Adrenal gland (tissue), 5 donors: Measurements from ENCODE around the gene ZRSR2.

Experiments used
- POLR2A ChIP-seq, 2 donors: fragments of 450-650 bp; IDR thresholded peaks; one replicate each; pipeline ENCODE4 v1.6.1; 2017; ENCODE audit warnings: antibody characterized with exemption in 2 of 2, mild to moderate bottlenecking in 2 of 2, moderate library complexity in 1 of 2
- TF ChIP-seq, protein P1 (sequence below), 6 experiments: fragments of 450-650 bp in 4 of 6; fragments of 200-600 bp in 2 of 6; sonication (generic) in 1 of 6; IDR thresholded peaks; 1 replicate in 5 of 6; 2 replicates in 1 of 6; pipeline versions ENCODE4 v1.5.1 to v1.8.0; 2016 to 2021; ENCODE audit warnings: antibody characterized with exemption in 6 of 6, mild to moderate bottlenecking in 2 of 6, moderate library complexity in 1 of 6
- donor health status: DM: no; HTN: no; CAD: no.

DNA sequence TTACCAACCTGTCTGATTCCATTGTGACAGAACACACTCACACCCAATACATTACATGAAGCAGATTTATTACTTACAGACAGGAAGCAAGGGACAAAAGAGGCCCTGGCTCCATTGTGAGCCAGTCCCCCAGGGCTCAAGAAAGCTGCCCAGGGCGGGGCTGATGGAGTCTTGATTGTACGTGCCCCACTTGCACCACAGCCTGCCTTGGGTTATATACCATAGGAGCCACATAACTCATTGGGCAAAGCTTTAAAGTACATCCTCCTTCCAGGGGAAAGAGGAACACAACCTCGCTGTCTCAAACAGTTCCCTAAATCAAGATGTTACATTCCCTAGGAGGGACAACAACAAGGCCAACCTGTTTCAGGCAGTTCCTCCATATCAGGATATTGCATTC lies 3.4 kb upstream of the ZRSR2 start:
- no peak for TF ChIP-seq POLR2A (IDR thresholded peaks at IDR 0.05)
- TF ChIP-seq, protein P1, sequence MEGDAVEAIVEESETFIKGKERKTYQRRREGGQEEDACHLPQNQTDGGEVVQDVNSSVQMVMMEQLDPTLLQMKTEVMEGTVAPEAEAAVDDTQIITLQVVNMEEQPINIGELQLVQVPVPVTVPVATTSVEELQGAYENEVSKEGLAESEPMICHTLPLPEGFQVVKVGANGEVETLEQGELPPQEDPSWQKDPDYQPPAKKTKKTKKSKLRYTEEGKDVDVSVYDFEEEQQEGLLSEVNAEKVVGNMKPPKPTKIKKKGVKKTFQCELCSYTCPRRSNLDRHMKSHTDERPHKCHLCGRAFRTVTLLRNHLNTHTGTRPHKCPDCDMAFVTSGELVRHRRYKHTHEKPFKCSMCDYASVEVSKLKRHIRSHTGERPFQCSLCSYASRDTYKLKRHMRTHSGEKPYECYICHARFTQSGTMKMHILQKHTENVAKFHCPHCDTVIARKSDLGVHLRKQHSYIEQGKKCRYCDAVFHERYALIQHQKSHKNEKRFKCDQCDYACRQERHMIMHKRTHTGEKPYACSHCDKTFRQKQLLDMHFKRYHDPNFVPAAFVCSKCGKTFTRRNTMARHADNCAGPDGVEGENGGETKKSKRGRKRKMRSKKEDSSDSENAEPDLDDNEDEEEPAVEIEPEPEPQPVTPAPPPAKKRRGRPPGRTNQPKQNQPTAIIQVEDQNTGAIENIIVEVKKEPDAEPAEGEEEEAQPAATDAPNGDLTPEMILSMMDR (IDR thresholded peaks at IDR 0.05): no peak
